HCT116 (cell line): ENCODE measurements around the gene CACNA1C. TPM values are rescaled to one million over a fixed set of nuclear protein-coding genes. Genes with fewer than 3 reads are reported as not detected.

Source experiments
- ATAC-seq: fragments of 200-7000 bp; cut with Tn5 transposase; 2 replicates; pipeline ENCODE4 v1.9.1; 2020; ENCODE audit warnings: mild to moderate bottlenecking, moderate library complexity
- BruUV-seq: library from RNA; stranded (reverse); fragments of 400-500 nt; replicated peaks from 2 replicates; lab custom pipeline; 2021; lab: Mats Ljungman, UMichigan
- CTCF ChIA-PET: fragments of 300-600 bp; sonication (Branson Sonifier 250); formaldehyde crosslinking; loops from one replicate; lab custom pipeline; 2021; ENCODE audit warnings: antibody characterized with exemption; lab: Charles Lee
- POLR2A ChIA-PET: fragments of 300-600, 350-600 bp; sonication (Branson Sonifier 250); formaldehyde crosslinking; loops from one replicate; lab custom pipeline; 2021; ENCODE audit warnings: antibody characterized with exemption; lab: Charles Lee
- RAD21 ChIA-PET, 2 experiments: fragments of 300-600 bp; sonication (Branson Sonifier 250); formaldehyde crosslinking; loops; one replicate each; lab custom pipeline; 2023; ENCODE audit warnings: low total read pairs in 2 of 2; ENCODE audit not compliant: uncharacterized antibody in 2 of 2, unreplicated experiment in 2 of 2, low non-redundant PET in 1 of 2; lab: Charles Lee
- DNase-seq: peaks from one replicate; pipeline ENCODE4 v3.0.0-alpha.2; 2010; ENCODE audit warnings: low read depth, low spot score
- H2AFZ ChIP-seq: fragments of 200-600 bp; shearing (Covaris generic), sonication (generic); 2 replicates; pipeline ENCODE4 v1.6.1; 2017; ENCODE audit warnings: low read depth, mixed run types, mixed read lengths, antibody characterized with exemption, low read length; ENCODE audit not compliant: poor library complexity, severe bottlenecking
- H3K27ac ChIP-seq: 2 replicates; pipeline ENCODE4 v1.5.1; 2012; ENCODE audit warnings: low read depth, low read length
- H3K27me3 ChIP-seq: fragments of 200-600 bp; sonication (generic); 2 replicates; pipeline ENCODE4 v1.6.1; 2016; ENCODE audit warnings: mixed run types, low read length, mixed read lengths; ENCODE audit not compliant: insufficient read depth
- H3K36me3 ChIP-seq, 2 experiments: fragments of 200-500 bp in 1 of 2; fragments of 200-600 bp in 1 of 2; sonication (Bioruptor generic) in 1 of 2; sonication (generic) in 1 of 2; 2 replicates each; pipeline versions ENCODE4 v1.5.1 to v1.6.1; 2014 to 2016; ENCODE audit warnings: low read length in 2 of 2, inconsistent platforms in 1 of 2, mixed read lengths in 1 of 2, mixed run types in 1 of 2; ENCODE audit not compliant: insufficient read depth in 2 of 2, control insufficient read depth in 1 of 2
- H3K4me1 ChIP-seq, 2 experiments: fragments of 200-600 bp in 1 of 2; sonication (generic) in 1 of 2; 2 replicates each; pipeline versions ENCODE4 v1.5.1 to v1.6.1; 2012 to 2017; ENCODE audit warnings: low read length in 2 of 2, inconsistent platforms in 1 of 2, mild to moderate bottlenecking in 1 of 2, mixed read lengths in 1 of 2, mixed run types in 1 of 2, moderate library complexity in 1 of 2; ENCODE audit not compliant: insufficient read depth in 2 of 2, control insufficient read depth in 1 of 2
- H3K4me2 ChIP-seq: fragments of 200-600 bp; sonication (generic); 2 replicates; pipeline ENCODE4 v1.6.1; 2017; ENCODE audit warnings: mixed run types, low read length, mixed read lengths
- H3K4me3 ChIP-seq, 2 experiments: fragments of 200-600 bp in 1 of 2; sonication (generic) in 1 of 2; replicated peaks in 1 of 2; 2 replicates each; pipeline ENCODE4 v1.5.1; 2011 to 2016; ENCODE audit warnings: low read length in 2 of 2, control low read depth in 1 of 2, low read depth in 1 of 2, mild to moderate bottlenecking in 1 of 2, mixed read lengths in 1 of 2, mixed run types in 1 of 2
- H3K79me2 ChIP-seq: fragments of 200-600 bp; sonication (generic); 2 replicates; pipeline ENCODE4 v1.6.1; 2017; ENCODE audit warnings: mild to moderate bottlenecking, mixed run types, low read length, moderate library complexity, mixed read lengths; ENCODE audit not compliant: insufficient read depth
- H3K9ac ChIP-seq: fragments of 200-600 bp; sonication (generic); 2 replicates; pipeline ENCODE4 v1.6.1; 2016; ENCODE audit warnings: low read length, mixed read lengths
- H3K9me2 ChIP-seq: fragments of 200-600 bp; sonication (generic), shearing (Covaris generic); 2 replicates; pipeline ENCODE4 v1.6.1; 2017; ENCODE audit warnings: mixed run types, mild to moderate bottlenecking, moderate library complexity; ENCODE audit not compliant: insufficient read depth
- H3K9me3 ChIP-seq, 2 experiments: fragments of 200-500 bp in 1 of 2; fragments of 200-600 bp in 1 of 2; sonication (Bioruptor generic) in 1 of 2; sonication (generic) in 1 of 2; 2 replicates each; pipeline ENCODE4 v1.6.1; 2014 to 2017; ENCODE audit warnings: low read length in 2 of 2, mixed read lengths in 2 of 2, inconsistent platforms in 1 of 2, low read depth in 1 of 2, mild to moderate bottlenecking in 1 of 2, mixed run types in 1 of 2, moderate library complexity in 1 of 2; ENCODE audit not compliant: control insufficient read depth in 1 of 2, insufficient read depth in 1 of 2
- H4K20me1 ChIP-seq: fragments of 200-600 bp; sonication (generic), shearing (Covaris generic); 2 replicates; pipeline ENCODE4 v1.6.1; 2017; ENCODE audit warnings: mixed run types, mild to moderate bottlenecking, moderate library complexity; ENCODE audit not compliant: insufficient read depth
- CBX3 ChIP-seq: IDR thresholded peaks from 2 replicates; pipeline ENCODE4 v1.6.1; 2012; ENCODE audit warnings: low read depth
- JUND ChIP-seq: IDR thresholded peaks from 2 replicates; pipeline ENCODE4 v1.6.1; 2012
- POLR2A ChIP-seq: IDR thresholded peaks from 2 replicates; pipeline ENCODE4 v1.7.0; 2011; ENCODE audit warnings: borderline replicate concordance; ENCODE audit not compliant: insufficient read depth, insufficient read length; ENCODE audit errors: extremely low read depth
- SP1 ChIP-seq: IDR thresholded peaks from 2 replicates; pipeline ENCODE4 v1.6.1; 2012; ENCODE audit warnings: low read depth
- YY1 ChIP-seq: IDR thresholded peaks from 2 replicates; pipeline ENCODE4 v1.6.1; 2011; ENCODE audit warnings: low read length, low read depth, moderate library complexity, mild to moderate bottlenecking; ENCODE audit not compliant: insufficient replicate concordance; ENCODE audit errors: extremely low read depth
- ZNF274 ChIP-seq: fragments of 200-500 bp; sonication (Bioruptor generic); IDR thresholded peaks from 2 replicates; pipeline ENCODE4 v1.6.1; 2014; ENCODE audit warnings: mild to moderate bottlenecking, low read depth, low read length, inconsistent platforms
- intact Hi-C: fragments of 100-400 bp; cut with micrococcal nuclease; formaldehyde crosslinking; loops from 2 replicates; pipeline ENCODE4 v1.10.0; 2022
- total RNA-seq: library from RNA; stranded (reverse); gene quantifications from one replicate; pipeline ENCODE4 v1.2.1, GENCODE V29; 2021; ENCODE audit not compliant: unreplicated experiment
- TF ChIP-seq, protein P1 (sequence below), 3 experiments: fragments of 200-600 bp in 1 of 3; sonication (generic) in 1 of 3; IDR thresholded peaks in 2 of 3; conservative IDR thresholded peaks in 1 of 3; 2 replicates each; pipeline ENCODE4 v1.5.1; 2012 to 2017; ENCODE audit warnings: low read depth in 2 of 3, low read length in 2 of 3, antibody characterized with exemption in 1 of 3, borderline replicate concordance in 1 of 3, control low read depth in 1 of 3, mild to moderate bottlenecking in 1 of 3, mixed read lengths in 1 of 3, mixed run types in 1 of 3, moderate library complexity in 1 of 3; ENCODE audit not compliant: insufficient read depth in 1 of 3

The CACNA1C gene
- total RNA-seq, 1 experiment from 2014 or later: 0.05 TPM

DNA sequence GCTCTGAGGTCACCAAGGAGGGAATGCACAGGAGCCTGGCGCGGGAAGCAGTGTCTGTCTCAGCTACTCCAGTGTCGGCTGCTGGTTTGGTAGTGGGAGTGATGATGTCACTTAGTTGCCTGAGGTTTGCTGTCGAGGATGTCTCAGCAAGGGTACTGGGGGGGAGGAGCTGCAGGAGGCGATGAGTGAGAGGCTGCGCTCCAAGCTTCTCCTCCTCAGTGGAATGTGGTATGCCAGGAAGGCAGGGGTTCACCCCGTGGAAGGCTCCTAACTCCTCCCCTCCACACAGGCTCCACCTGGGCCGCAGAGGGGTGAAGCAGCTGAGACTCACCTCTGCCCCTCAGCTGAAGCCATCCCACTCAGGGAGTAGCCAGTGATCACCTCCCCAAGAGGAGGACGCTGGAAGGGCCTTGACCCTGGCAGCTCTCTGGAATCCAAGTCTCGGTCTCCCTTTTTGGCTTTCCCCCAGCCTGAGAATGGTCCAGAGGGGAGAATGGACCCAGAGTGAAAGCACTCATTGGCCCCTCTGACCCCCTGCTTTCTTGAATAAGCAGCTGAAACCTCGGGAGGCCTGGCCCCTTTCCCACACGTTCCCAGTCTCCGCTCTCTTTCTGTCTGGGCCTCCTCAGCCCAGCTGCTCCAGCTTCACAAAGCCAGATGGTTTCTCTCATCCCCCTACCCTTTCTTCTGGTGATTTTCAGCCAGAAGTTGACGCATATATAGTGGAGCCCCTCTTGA, 563.0 kb downstream of the CACNA1C start:
- RAD21 ChIA-PET: no interaction called here
- Histone ChIP-seq H4K20me1 (no peaks in the 10 kb centered on the region), H3K9me3 (no peaks in the 10 kb centered on the region), H3K4me1 (peaks cover 0 to 10% of the 10 kb centered on the region in 2 experiments; a peak in 2 of 4 replicates), H3K36me3 (no peaks in the 10 kb centered on the region), H3K27me3 (peaks cover 23% of the 10 kb centered on the region), H3K9me2 (no peaks in the 10 kb centered on the region), H2AFZ (no peak overlapping the region), H3K4me3 (no peak overlapping the region), H3K27ac (no peak overlapping the region), H3K9ac (no peak overlapping the region), H3K79me2 (no peaks in the 10 kb centered on the region), H3K4me2 (no peak overlapping the region)
- POLR2A ChIA-PET: no interaction called here
- BruUV-seq: no TSS peak
- DNase-seq (no peak), ATAC-seq (no peak)
- intact Hi-C loops: no loop called here
- CTCF ChIA-PET: interaction anchor here (1.4 to 2.1 kb wide), 2 partner anchors 9 to 25 kb away, joined by 3 to 5 read pairs; no protein-coding TSS in a partner anchor
- TF ChIP-seq YY1: no peak

DNA sequence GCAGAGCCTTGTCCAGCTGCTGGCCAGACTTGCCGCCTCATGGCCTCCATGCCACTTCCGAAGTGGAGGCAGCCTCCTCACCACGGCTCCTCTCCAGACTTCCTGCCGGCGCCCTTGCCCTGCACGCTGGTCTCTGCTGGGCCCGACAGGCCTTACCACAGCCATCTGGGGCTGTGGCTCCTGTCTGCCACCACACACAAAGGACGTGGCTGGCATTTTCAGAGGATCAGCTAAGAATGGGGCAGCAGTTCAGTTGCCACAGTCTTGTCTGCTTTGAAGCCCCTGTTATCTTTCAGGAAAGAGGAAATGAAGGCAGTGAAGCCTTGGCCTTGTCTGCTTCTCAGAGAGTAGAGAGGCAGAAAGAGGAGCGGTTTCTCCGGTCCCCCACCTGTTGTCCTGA, 564.0 kb downstream of the CACNA1C start:
- Histone ChIP-seq H3K4me1 (peaks cover 0 to 10% of the 10 kb centered on the region in 2 experiments; a peak in 2 of 4 replicates), H3K9ac (no peak overlapping the region), H3K27me3 (peaks cover 29% of the 10 kb centered on the region), H4K20me1 (no peaks in the 10 kb centered on the region), H2AFZ (no peak overlapping the region), H3K9me2 (no peaks in the 10 kb centered on the region), H3K4me2 (no peak overlapping the region), H3K36me3 (no peaks in the 10 kb centered on the region), H3K79me2 (no peaks in the 10 kb centered on the region), H3K9me3 (no peaks in the 10 kb centered on the region), H3K4me3 (no peak overlapping the region), H3K27ac (no peak overlapping the region)
- ChIA-PET CTCF (no interaction called here), POLR2A (interaction anchor here (0.9 kb wide), 1 partner anchor 10 kb away, joined by 3 read pairs; no protein-coding TSS in a partner anchor), RAD21 (no interaction called here)
- TF ChIP-seq YY1 (no peak), ZNF274 (no peak), JUND (no peak), CBX3 (no peak), POLR2A (no peak), SP1 (no peak)
- TF ChIP-seq, protein P1, sequence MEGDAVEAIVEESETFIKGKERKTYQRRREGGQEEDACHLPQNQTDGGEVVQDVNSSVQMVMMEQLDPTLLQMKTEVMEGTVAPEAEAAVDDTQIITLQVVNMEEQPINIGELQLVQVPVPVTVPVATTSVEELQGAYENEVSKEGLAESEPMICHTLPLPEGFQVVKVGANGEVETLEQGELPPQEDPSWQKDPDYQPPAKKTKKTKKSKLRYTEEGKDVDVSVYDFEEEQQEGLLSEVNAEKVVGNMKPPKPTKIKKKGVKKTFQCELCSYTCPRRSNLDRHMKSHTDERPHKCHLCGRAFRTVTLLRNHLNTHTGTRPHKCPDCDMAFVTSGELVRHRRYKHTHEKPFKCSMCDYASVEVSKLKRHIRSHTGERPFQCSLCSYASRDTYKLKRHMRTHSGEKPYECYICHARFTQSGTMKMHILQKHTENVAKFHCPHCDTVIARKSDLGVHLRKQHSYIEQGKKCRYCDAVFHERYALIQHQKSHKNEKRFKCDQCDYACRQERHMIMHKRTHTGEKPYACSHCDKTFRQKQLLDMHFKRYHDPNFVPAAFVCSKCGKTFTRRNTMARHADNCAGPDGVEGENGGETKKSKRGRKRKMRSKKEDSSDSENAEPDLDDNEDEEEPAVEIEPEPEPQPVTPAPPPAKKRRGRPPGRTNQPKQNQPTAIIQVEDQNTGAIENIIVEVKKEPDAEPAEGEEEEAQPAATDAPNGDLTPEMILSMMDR (IDR thresholded peaks at IDR 0.05 in 2 of 3, conservative IDR thresholded peaks at IDR 0.05 in 1 of 3; ENCODE audit: borderline replicate concordance in 1 of 3, insufficient read depth in 1 of 3, low read depth in 2 of 3, low read length in 2 of 3): no peak
- ATAC-seq (no peak), DNase-seq (no peak)
- intact Hi-C loops: no loop called here
- no TSS peak for BruUV-seq
